GM12878 (cell line): ENCODE measurements around the gene TOB2. TPM values are rescaled to one million over a fixed set of nuclear protein-coding genes. Genes with fewer than 3 reads are reported as not detected.

Experiments used
- CEBPZ ChIP-seq: fragments of 150-350 bp; IDR thresholded peaks from 2 replicates; pipeline ENCODE4 v1.6.1; 2016; ENCODE audit warnings: low read depth, low read length
- CHD2 ChIP-seq: IDR thresholded peaks from 2 replicates; pipeline ENCODE4 v1.6.1; 2011; ENCODE audit warnings: low read depth, low read length, improper control_type of control experiment, borderline replicate concordance
- EGR1 ChIP-seq, 2 experiments: IDR thresholded peaks; 1 replicate in 1 of 2; 2 replicates in 1 of 2; pipeline ENCODE4 v1.6.1; 2011 to 2012; ENCODE audit warnings: low read depth in 2 of 2, low read length in 2 of 2, borderline replicate concordance in 1 of 2, mild to moderate bottlenecking in 1 of 2, moderate library complexity in 1 of 2
- EZH2 ChIP-seq: IDR thresholded peaks from 2 replicates; pipeline ENCODE4 v1.6.1; 2012; ENCODE audit warnings: low read depth, mild to moderate bottlenecking, control low read depth, inconsistent platforms, low read length, borderline replicate concordance; ENCODE audit not compliant: control insufficient read depth
- FOXM1 ChIP-seq: IDR thresholded peaks from 2 replicates; pipeline ENCODE4 v1.6.1; 2012; ENCODE audit warnings: low read depth, mild to moderate bottlenecking, inconsistent platforms, low read length, moderate library complexity
- JUND ChIP-seq: IDR thresholded peaks from 2 replicates; pipeline ENCODE4 v1.6.1; 2012; ENCODE audit warnings: low read depth, mild to moderate bottlenecking, low read length, improper control_type of control experiment, moderate library complexity
- MLLT1 ChIP-seq: fragments of 450-650 bp; IDR thresholded peaks from 2 replicates; pipeline ENCODE4 v1.6.1; 2016; ENCODE audit warnings: mild to moderate bottlenecking
- NFXL1 ChIP-seq: fragments of 450-650 bp; IDR thresholded peaks from 2 replicates; pipeline ENCODE4 v1.6.1; 2017; ENCODE audit warnings: antibody characterized with exemption, mild to moderate bottlenecking, borderline replicate concordance
- POLR2A ChIP-seq: IDR thresholded peaks from 2 replicates; pipeline ENCODE4 v1.6.1; 2011; ENCODE audit warnings: low read depth, mild to moderate bottlenecking, low read length
- RFX5 ChIP-seq: IDR thresholded peaks from 2 replicates; pipeline ENCODE4 v1.6.1; 2011; ENCODE audit warnings: low read depth, low read length, improper control_type of control experiment
- RUNX3 ChIP-seq: IDR thresholded peaks from 2 replicates; pipeline ENCODE4 v1.6.1; 2012; ENCODE audit warnings: low read length, inconsistent platforms
- SMAD5 ChIP-seq: IDR thresholded peaks from 2 replicates; pipeline ENCODE4 v1.6.1; 2016; ENCODE audit warnings: antibody characterized with exemption, low read depth
- TBL1XR1 ChIP-seq: IDR thresholded peaks from 2 replicates; pipeline ENCODE4 v1.6.1; 2012; ENCODE audit warnings: low read depth, low read length, improper control_type of control experiment
- ZBED1 ChIP-seq: IDR thresholded peaks from 2 replicates; pipeline ENCODE4 v1.6.1; 2016; ENCODE audit warnings: borderline replicate concordance
- ZNF592 ChIP-seq: fragments of 450-650 bp; IDR thresholded peaks from 2 replicates; pipeline ENCODE4 v1.6.1; 2017; ENCODE audit warnings: mild to moderate bottlenecking, moderate library complexity
- polyA plus RNA-seq, 11 experiments: library from polyadenylated mRNA; depleted of rRNA in 4 of 11; unstranded in 6 of 11; stranded (reverse) in 5 of 11; fragments of >200 nt; fragmentation: Nextera tagmentation in 4 of 11; fragmentation: Illumina TruSeq in 1 of 11; extraction: Ambion mirVana in 4 of 11; extraction: Trizol in 1 of 11; gene quantifications; 1 replicate in 1 of 11; 2 replicates in 10 of 11; pipeline versions ENCODE4 v1.2.1 to v1.2.3, GENCODE V29; 2011 to 2016; ENCODE audit warnings: inconsistent platforms in 2 of 11, missing spikeins in 2 of 11, low read depth in 1 of 11
- total RNA-seq, 4 experiments: library from RNA; depleted of rRNA in 3 of 4; stranded (reverse); fragments of >200 nt in 3 of 4; fragmentation: Illumina TruSeq in 1 of 4; extraction: Trizol in 1 of 4; gene quantifications; 2 replicates each; pipeline versions ENCODE4 v1.2.1 to v1.2.3, GENCODE V29; 2013 to 2021
- TF ChIP-seq, protein P1 (sequence below): fragments of 450-650 bp; IDR thresholded peaks from 2 replicates; pipeline ENCODE4 v1.6.1; 2017; ENCODE audit warnings: borderline replicate concordance
- TF ChIP-seq, protein P2 (sequence below): fragments of 450-650 bp; IDR thresholded peaks from 2 replicates; pipeline ENCODE4 v1.6.1; 2017; ENCODE audit warnings: mild to moderate bottlenecking, low read depth, inconsistent platforms; ENCODE audit not compliant: poor library complexity, severe bottlenecking

Gene TOB2
- total and polyA plus RNA-seq, 10 of the 15 experiments (the other 5 are each of a cell fraction or from before 2014, with no cell fraction given), result 4.5 to 32.0 (median 15.1) TPM

- TF ChIP-seq FOXM1 (no peak), SMAD5 (no peak), RUNX3 (no peak), JUND (no peak), CHD2 (peak; percentile 26; the same call in 1 of the 2 replicates), RFX5 (no peak), ZNF592 (no peak), ZBED1 (no peak), MLLT1 (no peak), NFXL1 (no peak), EZH2 (no peak), EGR1 (IDR thresholded peaks at IDR 0.05; ENCODE audit: borderline replicate concordance in 1 of 2, low read depth in 2 of 2, low read length in 2 of 2) (peak in 1 of 2 experiments; percentile 19; a peak in 1 of 3 replicates), TBL1XR1 (no peak), CEBPZ (no peak), POLR2A (peak; percentile 37; the same call in 1 of the 2 replicates)
- TF ChIP-seq, protein P1, sequence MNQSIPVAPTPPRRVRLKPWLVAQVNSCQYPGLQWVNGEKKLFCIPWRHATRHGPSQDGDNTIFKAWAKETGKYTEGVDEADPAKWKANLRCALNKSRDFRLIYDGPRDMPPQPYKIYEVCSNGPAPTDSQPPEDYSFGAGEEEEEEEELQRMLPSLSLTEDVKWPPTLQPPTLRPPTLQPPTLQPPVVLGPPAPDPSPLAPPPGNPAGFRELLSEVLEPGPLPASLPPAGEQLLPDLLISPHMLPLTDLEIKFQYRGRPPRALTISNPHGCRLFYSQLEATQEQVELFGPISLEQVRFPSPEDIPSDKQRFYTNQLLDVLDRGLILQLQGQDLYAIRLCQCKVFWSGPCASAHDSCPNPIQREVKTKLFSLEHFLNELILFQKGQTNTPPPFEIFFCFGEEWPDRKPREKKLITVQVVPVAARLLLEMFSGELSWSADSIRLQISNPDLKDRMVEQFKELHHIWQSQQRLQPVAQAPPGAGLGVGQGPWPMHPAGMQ, result no peak
- TF ChIP-seq, protein P2, sequence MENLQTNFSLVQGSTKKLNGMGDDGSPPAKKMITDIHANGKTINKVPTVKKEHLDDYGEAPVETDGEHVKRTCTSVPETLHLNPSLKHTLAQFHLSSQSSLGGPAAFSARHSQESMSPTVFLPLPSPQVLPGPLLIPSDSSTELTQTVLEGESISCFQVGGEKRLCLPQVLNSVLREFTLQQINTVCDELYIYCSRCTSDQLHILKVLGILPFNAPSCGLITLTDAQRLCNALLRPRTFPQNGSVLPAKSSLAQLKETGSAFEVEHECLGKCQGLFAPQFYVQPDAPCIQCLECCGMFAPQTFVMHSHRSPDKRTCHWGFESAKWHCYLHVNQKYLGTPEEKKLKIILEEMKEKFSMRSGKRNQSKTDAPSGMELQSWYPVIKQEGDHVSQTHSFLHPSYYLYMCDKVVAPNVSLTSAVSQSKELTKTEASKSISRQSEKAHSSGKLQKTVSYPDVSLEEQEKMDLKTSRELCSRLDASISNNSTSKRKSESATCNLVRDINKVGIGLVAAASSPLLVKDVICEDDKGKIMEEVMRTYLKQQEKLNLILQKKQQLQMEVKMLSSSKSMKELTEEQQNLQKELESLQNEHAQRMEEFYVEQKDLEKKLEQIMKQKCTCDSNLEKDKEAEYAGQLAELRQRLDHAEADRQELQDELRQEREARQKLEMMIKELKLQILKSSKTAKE, result no peak
Measured at GRCh38 chr22:41447435-41448188, 1.0 kb upstream of the TOB2 start (continued).
